HT-29 (cell line): ENCODE measurements around the gene RASA2. TPM values are rescaled to one million over a fixed set of nuclear protein-coding genes. Genes with fewer than 3 reads are reported as not detected.

Experiments used
- DNase-seq: peaks from one replicate; pipeline ENCODE4 v3.0.0-alpha.2; 2015; ENCODE audit warnings: low spot score
- total RNA-seq: library from RNA; depleted of rRNA; stranded (reverse); fragments of >200 nt; shearing (Covaris generic); gene quantifications from 2 replicates; pipeline ENCODE4 v1.2.3, GENCODE V29; 2014

RASA2 gene
- total RNA-seq, 1 experiment from 2014 or later: 2.7 TPM

DNA sequence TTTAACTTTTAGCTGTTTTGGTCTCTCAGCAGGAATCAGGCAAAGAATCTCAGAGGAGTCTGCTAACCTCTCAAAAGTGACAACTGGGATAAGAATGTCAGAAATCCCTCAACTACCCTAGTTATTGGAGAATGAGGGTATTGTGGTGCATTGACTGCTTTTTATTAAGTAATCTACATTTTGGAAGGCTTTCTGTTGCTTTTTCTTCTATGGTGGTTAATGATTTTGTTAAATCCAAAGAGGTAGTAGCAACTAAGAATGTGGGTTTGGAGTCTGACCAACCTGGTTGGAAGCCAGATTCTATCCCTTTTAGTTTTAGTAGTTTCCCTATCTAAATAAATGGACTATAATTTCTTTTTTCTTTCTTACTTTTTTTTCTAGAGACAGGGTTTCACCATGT, 156.6 kb downstream of the RASA2 start:
- DNase-seq: no peak

DNA sequence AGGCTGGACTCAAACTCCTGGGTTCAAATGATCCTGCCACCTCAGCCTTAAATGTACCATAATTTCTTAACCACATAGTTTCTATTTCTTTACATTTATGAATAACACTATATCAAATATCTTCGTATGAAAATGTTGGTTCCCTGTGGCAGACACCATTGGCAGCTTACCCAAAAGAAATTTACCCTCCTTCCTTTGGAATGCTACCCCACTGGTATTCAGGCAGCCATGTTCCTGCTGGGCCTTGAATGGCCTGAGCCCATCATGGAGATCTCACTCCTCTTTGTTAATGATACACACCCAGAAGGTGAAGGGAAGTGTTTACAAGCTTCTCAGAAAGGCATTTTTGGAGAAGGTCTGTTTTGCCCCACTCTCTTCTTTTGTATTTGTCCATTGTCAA, 157.0 kb downstream of the RASA2 start:
- DNase-seq: no peak

DNA sequence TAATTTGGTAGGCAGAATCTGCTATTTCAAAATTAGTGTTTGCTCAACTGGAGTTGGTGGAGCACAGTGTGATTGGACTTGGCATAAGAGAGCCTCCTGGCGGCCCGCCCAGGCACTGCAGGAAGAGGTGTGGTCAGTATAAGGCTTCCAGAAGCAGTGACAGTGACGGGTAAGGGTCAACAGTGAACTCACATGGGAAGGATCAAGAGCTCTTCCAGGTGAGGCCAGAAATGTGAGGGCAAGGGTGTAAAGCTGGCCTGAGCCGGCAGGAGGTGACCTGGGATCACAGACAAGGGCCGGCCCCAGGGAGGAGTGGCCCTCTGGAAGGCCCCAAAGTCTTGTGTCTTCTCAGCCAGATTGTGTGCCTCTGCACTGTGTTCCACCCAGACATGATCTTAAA, 158.1 kb downstream of the RASA2 start:
- DNase-seq: peak; percentile 83

DNA sequence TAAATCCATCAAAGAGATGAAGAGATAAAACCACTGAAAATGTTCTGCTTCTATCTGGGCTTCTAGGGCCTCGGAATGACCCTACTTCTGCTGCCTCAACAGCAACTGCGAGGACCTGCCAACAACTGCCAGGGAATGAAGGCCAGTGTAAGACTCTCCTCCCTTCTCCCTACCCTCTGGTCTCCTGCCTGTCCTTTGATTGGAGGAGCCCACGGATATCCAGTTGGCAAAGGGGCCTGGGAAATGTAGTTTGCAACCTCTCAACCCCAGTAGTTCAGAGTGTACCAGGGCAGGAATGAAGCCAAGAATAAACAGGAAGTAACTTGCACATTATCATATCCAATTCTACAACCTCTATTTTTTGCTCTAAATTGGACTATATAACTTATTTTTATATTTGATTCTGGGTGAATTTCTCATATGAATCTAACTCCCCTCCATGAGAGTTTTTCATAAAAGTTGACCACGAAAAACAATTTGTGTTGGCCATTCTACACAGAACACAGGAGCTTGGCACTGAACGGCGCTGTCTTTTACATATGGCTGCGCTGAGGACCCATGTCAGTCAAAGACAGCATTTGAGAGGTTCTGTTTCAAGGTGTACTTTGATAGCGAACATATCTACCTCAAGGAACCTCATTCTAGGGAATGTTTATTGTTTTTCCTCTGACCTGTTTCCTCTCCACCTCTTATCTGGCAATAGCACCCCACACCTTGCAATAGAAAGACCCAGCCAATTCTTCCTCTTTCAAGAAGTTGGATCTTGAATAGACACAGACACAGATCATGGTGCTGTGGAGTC, 160.1 kb downstream of the RASA2 start:
- peak; percentile 82 for DNase-seq

DNA sequence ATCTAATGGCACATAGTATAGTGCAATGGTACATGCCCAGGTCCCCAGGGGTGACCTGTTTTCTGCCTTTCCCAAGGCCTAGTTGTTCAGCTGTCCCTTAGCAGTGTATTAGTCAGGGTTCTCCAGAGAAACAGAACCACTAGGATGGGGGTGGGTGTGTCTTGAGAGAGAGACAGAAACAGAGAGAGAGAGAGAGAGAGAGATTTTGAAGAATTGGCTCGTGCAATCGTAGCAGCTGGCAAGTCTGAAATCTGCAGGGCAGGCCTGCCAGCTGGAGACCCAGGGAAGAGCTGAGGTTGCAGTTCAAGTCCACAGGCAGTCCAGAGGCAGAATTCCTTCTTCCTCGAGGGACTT, 160.7 kb downstream of the RASA2 start:
- DNase-seq: no peak

DNA sequence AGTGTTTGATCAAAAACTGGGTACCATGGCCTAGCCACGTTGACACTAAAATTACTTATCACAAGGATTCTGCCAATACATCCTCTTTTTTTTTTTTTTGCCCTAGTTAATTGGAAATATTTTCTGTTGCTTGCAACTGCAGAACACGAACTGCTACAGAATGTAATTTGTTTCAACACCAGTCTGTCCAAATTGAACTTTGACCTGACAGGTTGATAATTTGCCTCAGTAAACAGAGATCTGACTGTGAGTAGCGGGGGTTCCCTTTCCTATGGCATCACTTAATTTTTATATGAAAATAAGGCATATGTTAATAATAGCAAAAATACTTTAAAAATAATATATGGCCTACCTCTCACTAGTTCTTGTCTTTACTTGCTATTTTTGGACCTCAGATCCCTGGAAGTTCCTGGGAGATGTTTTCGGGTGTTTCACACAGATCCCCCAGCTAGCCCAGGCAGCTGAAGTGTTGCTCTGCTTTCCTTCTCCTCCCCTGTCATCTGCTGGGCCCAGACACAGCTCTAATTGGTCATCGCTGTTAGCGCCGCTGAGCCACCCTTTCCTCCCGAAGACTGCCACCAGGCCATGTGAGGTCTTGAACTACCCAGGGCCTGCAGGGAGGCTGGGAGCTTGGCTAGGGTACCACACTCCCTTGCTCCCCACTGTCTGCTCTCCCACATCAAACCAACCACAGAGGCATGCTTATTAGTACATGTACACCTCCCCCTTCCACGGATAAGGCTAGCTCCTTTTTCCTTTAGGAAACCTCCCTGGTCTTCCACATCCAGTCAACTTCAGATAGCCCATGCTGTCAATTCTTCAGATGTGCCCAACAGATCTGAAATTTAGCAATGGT, 161.5 kb downstream of the RASA2 start:
- DNase-seq: no peak

DNA sequence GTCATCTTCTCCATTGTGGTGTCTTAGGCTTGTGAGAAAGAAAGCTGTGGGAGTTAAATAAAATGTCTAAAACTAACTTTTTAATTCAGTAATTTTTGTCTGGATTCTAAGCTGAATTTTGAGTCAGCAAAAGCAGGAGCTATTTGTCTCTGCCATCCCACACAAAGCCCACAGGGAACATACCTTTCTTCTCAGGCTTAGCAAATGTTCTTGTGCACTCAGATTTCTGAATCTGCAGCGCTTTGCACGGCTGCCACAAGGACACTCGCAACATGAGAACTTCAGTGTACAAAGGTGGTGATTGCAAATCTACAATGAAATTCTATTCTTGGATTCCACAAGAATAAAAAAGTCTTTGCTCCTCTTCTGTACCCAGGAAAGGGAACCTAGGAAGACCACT, 163.0 kb downstream of the RASA2 start:
- DNase-seq: no peak

DNA sequence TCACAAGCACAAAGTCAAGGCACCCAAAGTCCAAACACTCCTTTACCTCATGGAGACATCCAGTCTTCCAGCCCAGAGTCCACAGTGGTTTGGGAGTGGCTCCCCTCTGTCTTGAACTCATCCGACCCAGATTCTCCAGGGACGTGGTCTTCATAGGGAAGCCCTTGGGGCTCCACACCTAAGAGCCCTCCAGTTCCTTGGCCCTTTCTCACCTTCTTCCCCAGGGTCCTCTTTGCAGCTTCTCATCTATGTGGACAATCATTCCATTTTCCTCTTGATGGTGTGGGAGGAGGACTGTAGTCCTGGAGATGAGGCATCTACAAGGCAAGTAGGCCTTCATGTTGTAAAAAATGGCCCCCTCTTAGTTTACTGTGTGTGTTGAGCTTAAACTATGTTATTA, 164.0 kb downstream of the RASA2 start:
- DNase-seq: no peak

DNA sequence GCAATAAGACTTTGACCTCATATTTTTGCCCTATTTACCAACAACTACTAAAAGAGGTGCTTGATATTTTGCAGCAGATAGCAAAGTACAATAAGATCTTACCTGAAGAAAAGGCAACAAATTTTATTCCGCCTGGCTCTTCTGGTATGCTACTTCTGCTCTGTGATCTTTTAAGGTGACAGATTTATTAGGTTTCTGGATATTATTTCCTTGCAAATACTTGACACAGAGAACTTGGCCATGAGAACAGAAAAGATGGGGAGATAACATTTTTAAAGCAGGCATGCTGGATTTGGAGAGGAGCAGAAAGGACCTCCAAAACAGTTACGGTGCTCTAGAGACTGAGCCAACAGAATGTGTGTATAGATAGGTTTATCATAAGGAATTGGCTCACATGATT, 164.6 kb downstream of the RASA2 start:
- no peak for DNase-seq

DNA sequence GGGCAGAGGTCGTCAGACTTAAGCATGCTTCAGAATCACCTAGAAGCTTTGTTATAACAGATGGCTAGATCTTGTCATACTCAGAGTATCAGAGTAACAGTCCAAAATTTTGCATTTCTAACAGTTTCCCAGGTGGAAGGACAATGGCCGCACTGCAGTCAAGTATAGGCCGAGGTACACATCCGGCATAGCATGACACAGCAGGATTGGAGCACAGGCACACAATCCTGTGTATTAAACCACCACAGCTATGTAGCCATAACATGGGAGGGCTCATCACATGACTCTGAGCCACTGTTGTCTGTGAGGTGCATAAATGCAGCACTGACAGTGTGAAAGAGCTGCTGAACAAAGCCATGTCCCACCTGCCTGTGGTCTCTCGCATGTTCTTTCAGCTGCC, 165.5 kb downstream of the RASA2 start:
- no peak for DNase-seq

DNA sequence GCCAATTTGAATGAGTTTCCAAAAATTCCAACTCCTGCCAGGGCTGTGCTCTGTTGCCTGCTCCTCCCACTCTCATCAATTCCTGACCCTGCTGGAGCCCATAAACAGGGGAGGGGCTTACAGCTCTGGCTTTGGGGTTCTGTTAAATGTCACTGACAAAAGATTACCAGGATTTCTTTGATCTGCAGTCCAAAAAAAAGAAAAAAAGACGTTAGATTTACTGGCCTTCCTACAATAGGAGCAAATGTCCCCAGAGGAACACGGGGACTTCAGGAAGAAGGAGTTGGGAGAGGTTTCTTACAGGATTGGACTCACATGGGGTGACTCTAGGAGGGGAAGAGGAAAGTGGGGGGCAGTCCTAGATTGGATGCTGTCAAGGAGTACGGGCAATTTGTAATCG, 167.0 kb downstream of the RASA2 start:
- DNase-seq: no peak

DNA sequence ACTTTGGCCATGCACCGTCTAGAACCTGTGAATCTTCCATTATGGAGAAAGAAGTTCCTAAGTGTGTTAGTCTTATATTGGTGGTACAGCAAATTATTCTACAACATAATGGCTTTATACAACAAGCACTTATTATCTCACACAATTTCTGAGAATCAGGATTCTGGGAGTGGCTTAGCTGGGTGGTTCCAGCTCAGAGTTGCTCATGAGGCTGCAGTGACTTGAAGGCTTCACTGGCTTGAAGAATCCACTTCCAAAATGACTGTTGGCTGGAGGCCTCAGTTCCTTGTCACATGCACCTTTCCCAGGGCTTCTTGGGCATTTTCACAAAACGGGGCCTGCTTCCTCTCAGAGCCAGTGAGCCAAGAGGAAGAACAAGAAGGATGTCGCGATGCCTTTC, 169.0 kb downstream of the RASA2 start:
- DNase-seq: no peak

DNA sequence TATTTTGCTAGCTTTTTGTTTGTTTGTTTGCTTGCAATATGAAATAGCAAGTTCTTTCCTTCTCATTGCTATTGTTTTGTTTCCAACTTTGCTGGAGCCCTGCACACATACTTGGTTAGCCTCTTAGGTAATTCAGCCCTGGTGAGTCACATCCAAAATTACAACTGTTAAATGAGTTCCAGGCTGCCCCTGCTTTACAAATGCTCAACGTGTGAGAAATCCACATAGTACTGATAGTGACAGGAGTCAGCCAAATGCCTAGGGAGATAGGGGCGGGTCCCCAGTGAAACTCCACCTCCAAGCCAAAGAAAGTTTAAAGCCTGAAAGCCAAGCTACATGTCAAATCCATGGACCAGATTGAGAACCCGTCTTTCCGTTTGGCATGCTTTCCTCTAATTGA, 169.9 kb downstream of the RASA2 start:
- no peak for DNase-seq

DNA sequence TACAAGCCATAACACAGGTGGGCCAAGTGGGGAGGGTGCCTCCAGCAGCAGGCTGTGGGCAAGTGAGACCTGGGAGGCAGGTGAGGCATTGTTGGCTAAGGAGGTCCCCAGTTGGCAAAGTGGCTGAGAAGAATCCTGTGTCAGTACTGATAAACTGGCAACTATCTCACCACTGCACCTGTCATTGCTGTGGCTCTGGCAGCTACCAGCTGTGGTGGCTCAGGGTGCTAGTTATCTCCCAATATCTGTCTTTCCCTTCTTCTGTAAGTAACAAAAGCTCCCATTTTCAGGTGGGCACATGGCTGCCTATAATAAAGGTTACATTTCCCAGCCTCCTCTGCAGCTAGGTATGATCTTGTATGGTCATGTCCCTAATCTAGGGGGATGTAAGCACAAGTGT, 170.7 kb downstream of the RASA2 start:
- DNase-seq: no peak

DNA sequence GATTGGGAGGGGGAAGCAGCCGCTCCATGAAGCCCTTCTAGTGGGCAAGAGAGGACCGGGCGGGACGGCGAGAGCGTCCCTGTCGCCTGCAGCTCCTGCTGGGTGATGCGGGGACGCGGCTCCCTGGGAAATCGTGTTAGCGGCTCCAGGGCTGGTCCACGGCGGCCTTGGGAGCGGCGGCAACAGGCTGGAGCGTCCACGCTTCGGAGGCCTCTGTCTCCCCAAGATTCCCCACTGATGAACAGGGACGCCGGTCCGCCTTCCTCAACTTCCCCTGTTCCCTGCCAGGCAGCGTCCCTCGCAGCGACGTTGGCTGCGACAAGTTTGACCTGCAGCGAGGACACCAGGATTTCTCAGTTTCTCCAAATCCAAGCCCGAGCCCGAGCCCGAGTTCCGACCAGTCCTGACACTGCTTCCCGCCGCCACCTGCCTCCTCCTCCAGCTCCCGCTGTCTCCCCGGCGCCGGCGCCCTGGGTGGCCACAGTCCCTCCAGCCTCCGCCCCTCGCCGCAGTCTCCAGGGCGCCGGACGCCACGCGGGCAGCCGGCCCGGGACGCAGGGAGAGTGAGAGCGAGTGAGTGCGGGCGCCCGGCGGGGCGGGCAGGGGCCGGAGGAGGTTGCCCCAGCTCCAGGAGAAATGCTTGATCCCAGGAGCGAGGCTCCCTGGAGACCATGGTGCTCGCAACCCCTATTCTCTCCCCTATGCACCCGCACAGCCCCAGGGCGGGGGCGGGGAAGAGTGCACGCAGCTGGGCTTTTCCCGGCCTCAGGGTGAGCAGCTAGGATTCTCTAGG, 173.2 kb downstream of the RASA2 start:
- no peak for DNase-seq

DNA sequence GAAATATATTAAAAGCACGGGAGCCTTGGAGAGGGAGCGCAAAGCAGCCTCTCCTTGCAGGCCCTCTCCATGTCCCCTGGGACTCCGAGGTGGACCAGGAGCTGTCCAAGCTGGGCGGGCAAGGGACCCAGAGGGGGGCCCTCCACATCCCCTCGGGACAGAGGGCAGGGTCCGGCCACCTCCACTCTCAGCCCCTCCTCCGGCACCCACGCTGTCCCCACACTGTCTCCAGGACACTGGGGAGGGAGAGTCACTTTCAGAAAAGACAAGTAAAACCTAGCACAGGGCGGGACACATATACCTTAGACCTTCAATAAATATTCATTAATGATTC, 173.8 kb downstream of the RASA2 start:
- no peak for DNase-seq

DNA sequence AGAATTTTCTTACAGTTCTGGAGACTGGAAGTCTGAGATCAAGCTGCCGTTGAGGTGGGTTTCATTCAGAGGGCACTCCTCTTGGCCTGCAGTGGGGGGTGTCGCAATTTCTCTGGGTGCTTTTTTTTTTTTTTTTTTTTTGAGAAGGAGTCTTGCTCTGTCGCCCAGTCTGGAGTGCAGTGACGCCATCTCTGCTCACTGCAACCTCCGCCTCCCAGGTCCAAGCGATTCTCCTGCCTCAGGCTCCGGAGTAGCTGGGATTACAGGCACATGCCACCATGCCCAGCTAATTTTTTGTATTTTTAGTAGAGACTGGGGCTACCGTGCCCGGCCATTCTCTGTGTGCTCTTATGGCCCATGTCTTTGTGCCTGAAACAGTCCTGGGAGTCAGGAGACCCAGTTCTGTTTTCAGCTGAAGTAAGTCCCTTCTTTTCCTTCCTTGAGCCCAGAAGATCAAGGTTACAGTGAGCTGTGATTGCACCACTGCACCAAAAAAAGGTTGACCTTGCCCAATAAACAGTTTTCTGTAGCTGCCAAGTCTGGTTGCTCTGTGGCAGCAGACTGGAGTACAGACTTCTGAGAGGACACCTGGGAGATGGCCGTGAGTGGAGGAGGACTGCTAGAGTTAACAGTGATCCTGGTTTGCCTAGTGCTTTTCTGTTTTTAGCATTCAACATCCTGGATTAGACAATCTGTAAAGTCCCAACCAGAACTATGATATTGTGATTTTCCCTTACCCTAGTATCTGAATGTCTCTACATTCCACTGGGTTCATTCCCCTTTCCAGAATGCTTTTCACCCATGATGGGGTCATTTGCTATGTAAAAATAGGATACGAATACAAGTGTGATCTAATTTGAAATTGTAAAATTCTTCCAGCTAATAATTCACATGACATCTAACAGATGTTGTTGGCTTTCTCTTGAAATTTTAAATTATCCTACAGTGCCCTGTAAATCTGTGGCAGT, 174.7 kb downstream of the RASA2 start:
- DNase-seq: no peak

DNA sequence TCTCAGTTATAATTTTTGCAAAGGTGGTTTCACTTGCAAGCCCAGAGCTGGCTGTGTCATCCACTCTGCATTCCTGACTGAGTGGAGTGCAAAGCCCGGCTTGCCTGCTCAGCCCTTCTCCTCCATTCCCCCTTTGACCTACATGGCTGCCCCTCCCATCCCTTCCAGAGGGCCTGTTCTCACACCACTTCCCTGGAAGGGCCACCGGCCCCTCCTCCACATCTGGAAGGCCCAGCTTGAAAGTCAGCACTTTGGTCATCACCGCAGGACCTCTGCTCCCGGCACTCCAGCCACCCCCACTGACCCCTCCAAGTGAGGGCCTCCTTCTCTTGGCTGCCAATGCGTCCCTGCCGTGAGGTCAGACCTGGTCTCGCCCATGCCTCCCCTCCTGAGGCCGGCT, 177.2 kb downstream of the RASA2 start:
- no peak for DNase-seq
